Mesendoderm (in vitro differentiated cells): Measurements from ENCODE around the gene KRTAP10-10.

Experiments used
- DNase-seq: peaks from one replicate; pipeline ENCODE4 v3.0.0; 2013
- H2AK5ac ChIP-seq: 2 replicates; pipeline ENCODE4 v1.6.1; 2013; ENCODE audit warnings: low read length, inconsistent platforms
- H2BK120ac ChIP-seq: 2 replicates; pipeline ENCODE4 v1.6.1; 2013; ENCODE audit warnings: low read depth, mild to moderate bottlenecking, low read length, moderate library complexity, mixed read lengths
- H2BK15ac ChIP-seq: replicated peaks from 2 replicates; pipeline ENCODE4 v1.6.1; 2013; ENCODE audit warnings: low read depth, mild to moderate bottlenecking, moderate library complexity
- H2BK5ac ChIP-seq: 2 replicates; pipeline ENCODE4 v1.6.1; 2013; ENCODE audit warnings: low read length, inconsistent platforms
- H3K18ac ChIP-seq: 2 replicates; pipeline ENCODE4 v1.6.1; 2013; ENCODE audit warnings: mild to moderate bottlenecking, low read length, mixed read lengths
- H3K23ac ChIP-seq: one replicate; pipeline ENCODE4 v1.6.1; 2013; ENCODE audit warnings: low read length
- H3K27ac ChIP-seq: 2 replicates; pipeline ENCODE4 v1.5.1; 2013; ENCODE audit warnings: low read depth, mild to moderate bottlenecking, inconsistent platforms, low read length, moderate library complexity
- H3K27me3 ChIP-seq: 2 replicates; pipeline ENCODE4 v1.6.1; 2013; ENCODE audit warnings: low read length, control low read depth, mild to moderate bottlenecking, inconsistent platforms; ENCODE audit not compliant: insufficient read depth, poor library complexity
- H3K36me3 ChIP-seq: 2 replicates; pipeline ENCODE4 v1.6.1; 2013; ENCODE audit warnings: low read length, inconsistent platforms; ENCODE audit not compliant: control insufficient read depth, insufficient read depth
- H3K4ac ChIP-seq: one replicate; pipeline ENCODE4 v1.6.1; 2013; ENCODE audit warnings: low read depth, mild to moderate bottlenecking, low read length, moderate library complexity
- H3K4me1 ChIP-seq: 2 replicates; pipeline ENCODE4 v1.6.1; 2013; ENCODE audit warnings: low read depth, low read length, inconsistent platforms; ENCODE audit not compliant: control insufficient read depth
- H3K4me2 ChIP-seq: 2 replicates; pipeline ENCODE4 v1.6.1; 2013; ENCODE audit warnings: low read length
- H3K4me3 ChIP-seq: 2 replicates; pipeline ENCODE4 v1.5.1; 2013; ENCODE audit warnings: mild to moderate bottlenecking, low read length
- H3K56ac ChIP-seq: one replicate; pipeline ENCODE4 v1.6.1; 2013; ENCODE audit warnings: low read length
- H3K79me1 ChIP-seq: 2 replicates; pipeline ENCODE4 v1.6.1; 2013; ENCODE audit warnings: low read length, inconsistent platforms
- H3K79me2 ChIP-seq: 2 replicates; pipeline ENCODE4 v1.6.1; 2013; ENCODE audit warnings: mild to moderate bottlenecking, low read length; ENCODE audit not compliant: control insufficient read depth, insufficient read depth
- H3K9ac ChIP-seq: 2 replicates; pipeline ENCODE4 v1.6.1; 2013; ENCODE audit warnings: low read length, inconsistent platforms
- H4K5ac ChIP-seq: one replicate; pipeline ENCODE4 v1.6.1; 2013; ENCODE audit warnings: low read length
- H4K8ac ChIP-seq: one replicate; pipeline ENCODE4 v1.6.1; 2013; ENCODE audit warnings: low read depth, mild to moderate bottlenecking, control low read depth, low read length, moderate library complexity
- WGBS: extraction: QIAGEN DNeasy Blood & Tissue Kit; methylation state at CpG from one replicate; pipeline ENCODE4 v1.1.7; 2013; ENCODE audit warnings: low lambda C conversion rate, missing lambda C conversion rate; ENCODE audit not compliant: insufficient coverage; ENCODE audit errors: extremely low coverage; 5-methylcytosine and 5-hydroxymethylcytosine counted together

Gene KRTAP10-10

DNA sequence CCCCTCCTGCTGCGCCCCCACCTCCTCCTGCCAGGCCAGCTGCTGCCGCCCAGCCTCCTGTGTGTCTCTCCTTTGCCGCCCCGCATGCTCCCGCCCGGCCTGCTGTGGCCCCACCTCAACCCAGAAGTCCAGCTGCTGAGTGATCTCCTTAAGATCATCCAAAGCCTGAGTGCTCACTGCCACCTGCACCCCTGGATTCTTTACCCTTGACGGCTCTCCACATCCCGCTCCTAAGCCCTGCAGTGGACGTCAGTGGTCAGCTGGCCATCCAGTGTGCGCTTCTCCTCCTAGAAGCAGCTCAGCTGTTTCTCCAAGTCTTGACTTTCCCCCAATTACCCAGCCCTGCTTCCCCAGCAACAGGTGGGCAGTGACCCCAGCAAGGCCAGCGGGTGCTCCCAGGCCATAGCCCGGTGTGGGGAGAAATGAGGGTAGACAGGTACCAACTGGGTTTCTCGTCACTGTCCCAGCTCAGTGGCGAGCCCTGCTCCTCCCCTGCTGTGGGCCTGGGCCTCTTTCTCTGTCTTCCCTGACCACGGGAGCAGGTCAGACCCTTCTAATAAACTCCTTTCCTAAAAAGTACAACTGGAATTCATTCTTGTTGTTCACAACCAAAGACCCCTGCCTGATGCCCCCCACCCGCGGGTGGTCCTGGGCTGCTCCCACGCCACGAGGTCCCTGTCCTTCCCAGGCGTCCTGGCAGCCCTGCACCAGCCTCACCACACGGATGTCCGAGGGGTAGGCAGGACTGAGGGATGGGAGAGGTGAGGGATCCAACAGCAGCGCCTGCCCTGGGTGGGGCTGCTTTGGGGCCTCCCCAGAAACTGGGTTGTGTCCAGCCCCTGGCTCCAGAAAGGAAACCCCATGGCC is 35.3 kb upstream of the KRTAP10-10 start:
- Histone ChIP-seq H3K27me3 (no peaks in the 10 kb centered on the region), H3K9ac (no peak overlapping the region), H3K4me3 (no peak overlapping the region), H3K23ac (no peak overlapping the region), H4K8ac (no peak overlapping the region), H3K18ac (no peak overlapping the region), H3K4me2 (no peak overlapping the region), H2AK5ac (no peak overlapping the region), H3K56ac (no peak overlapping the region), H3K36me3 (no peaks in the 10 kb centered on the region), H3K27ac (no peak overlapping the region), H2BK15ac (no peak overlapping the region), H3K79me2 (no peaks in the 10 kb centered on the region), H2BK5ac (no peak overlapping the region), H2BK120ac (no peak overlapping the region), H3K4me1 (no peaks in the 10 kb centered on the region), H3K4ac (no peak overlapping the region), H4K5ac (no peak overlapping the region), H3K79me1 (no peaks in the 10 kb centered on the region)
- no peak for DNase-seq
- WGBS, result no CpG with 5 or more reads among the region's 23 CpGs

DNA sequence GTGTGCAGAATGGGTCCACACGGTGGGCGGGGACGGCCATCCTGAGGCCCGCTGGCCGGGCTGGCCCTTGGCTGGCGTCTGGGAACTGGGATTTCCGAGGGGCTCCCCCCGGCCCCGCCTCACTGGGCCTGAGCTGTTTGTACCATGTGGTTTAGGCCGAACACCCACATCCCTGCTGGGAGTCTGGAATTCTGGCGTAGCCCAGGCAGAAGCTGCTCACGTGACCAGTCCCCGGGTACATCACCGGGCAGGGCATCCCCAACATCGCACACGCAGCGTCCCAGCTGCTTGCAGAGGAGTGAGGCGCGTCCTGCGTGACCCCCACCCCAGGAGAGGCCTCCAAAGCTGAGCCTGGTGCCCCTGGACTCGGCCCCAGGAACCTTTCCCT is 34.7 kb upstream of the KRTAP10-10 start:
- no peak overlapping the region for H3K9ac ChIP-seq
- no CpG with 5 or more reads among the region's 21 CpGs for WGBS
- no peak overlapping the region for H2AK5ac ChIP-seq
- H2BK15ac ChIP-seq, result no peak overlapping the region
- H3K79me2 ChIP-seq, result no peaks in the 10 kb centered on the region
- H2BK120ac ChIP-seq, result no peak overlapping the region
- no peak overlapping the region for H2BK5ac ChIP-seq
- no peaks in the 10 kb centered on the region for H3K4me1 ChIP-seq
- no peak overlapping the region for H3K18ac ChIP-seq
- H4K5ac ChIP-seq, result no peak overlapping the region
- H3K4me2 ChIP-seq, result no peak overlapping the region
- no peak overlapping the region for H3K56ac ChIP-seq
- H3K27me3 ChIP-seq, result no peaks in the 10 kb centered on the region
- DNase-seq, result no peak
- no peaks in the 10 kb centered on the region for H3K79me1 ChIP-seq
- H4K8ac ChIP-seq, result no peak overlapping the region
- H3K23ac ChIP-seq, result no peak overlapping the region
- H3K4ac ChIP-seq, result no peak overlapping the region
- no peak overlapping the region for H3K27ac ChIP-seq
- H3K4me3 ChIP-seq, result no peak overlapping the region
- no peaks in the 10 kb centered on the region for H3K36me3 ChIP-seq

DNA sequence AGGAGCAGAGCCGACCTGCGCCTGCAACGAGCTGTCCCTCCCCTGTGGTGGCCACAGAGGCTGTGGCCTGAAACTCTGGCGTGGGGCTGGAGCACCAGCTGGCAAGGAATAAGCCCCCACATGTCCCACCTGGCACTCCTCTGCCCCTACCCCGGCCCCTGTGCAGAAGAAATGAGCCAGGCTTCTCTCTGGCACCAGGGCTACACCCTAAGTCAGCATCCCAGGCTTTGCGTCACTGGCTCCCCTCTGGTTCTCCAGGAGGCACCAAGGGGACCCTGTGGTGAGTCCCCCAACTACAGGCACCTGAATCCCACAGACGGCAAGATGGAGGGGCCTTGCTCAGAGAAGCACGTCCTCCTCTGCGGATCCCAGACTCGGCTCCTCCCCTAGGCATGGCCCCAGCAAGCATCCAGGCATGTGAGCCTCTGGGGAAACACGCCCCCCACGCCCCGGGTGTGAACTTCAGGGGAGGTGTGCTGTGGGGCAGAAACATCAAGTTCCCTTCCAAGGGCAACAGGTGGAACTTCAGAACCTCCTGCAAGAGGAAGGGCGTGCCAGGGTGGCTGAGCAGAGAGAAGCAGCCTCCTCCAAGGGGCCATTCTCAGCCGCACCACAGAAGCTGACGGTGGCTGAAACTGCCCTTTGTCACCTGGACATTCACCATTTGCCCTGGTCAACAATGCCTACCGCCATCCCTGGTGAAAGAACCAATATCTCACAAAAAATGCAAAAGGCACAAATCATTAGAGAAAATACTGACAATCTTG is 33.9 kb upstream of the KRTAP10-10 start:
- no peaks in the 10 kb centered on the region for H3K79me1 ChIP-seq
- no peak overlapping the region for H4K5ac ChIP-seq
- no CpG with 5 or more reads among the region's 17 CpGs for WGBS
- H3K36me3 ChIP-seq, result no peaks in the 10 kb centered on the region
- H2BK120ac ChIP-seq, result no peak overlapping the region
- DNase-seq, result no peak
- H4K8ac ChIP-seq, result no peak overlapping the region
- no peaks in the 10 kb centered on the region for H3K79me2 ChIP-seq
- H3K27me3 ChIP-seq, result no peaks in the 10 kb centered on the region
- H3K23ac ChIP-seq, result no peak overlapping the region
- H3K4ac ChIP-seq, result no peak overlapping the region
- no peak overlapping the region for H3K9ac ChIP-seq
- no peak overlapping the region for H3K56ac ChIP-seq
- H3K4me3 ChIP-seq, result no peak overlapping the region
- no peaks in the 10 kb centered on the region for H3K4me1 ChIP-seq
- H2BK5ac ChIP-seq, result no peak overlapping the region
- H2BK15ac ChIP-seq, result no peak overlapping the region
- H2AK5ac ChIP-seq, result no peak overlapping the region
- H3K4me2 ChIP-seq, result no peak overlapping the region
- H3K27ac ChIP-seq, result no peak overlapping the region
- no peak overlapping the region for H3K18ac ChIP-seq

DNA sequence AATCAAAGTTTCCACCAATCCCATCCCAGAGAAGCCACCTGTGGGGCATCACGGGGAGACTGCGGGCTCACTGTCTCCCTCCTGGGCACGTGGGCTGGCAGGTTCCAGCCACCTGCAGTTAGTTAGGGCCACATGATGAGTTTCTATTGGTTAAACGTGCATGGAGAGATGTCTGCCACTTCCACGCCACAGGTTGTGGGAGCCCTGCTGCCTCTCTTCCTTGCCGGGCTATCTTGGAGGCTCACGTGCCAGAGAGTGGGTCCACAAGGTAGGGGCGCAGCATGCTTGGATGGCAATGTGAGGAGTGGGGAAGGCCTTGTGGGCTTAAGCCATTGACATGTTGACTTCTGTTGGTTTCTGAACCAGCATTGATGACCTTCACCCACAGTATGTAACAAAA is 33.2 kb upstream of the KRTAP10-10 start:
- no peak overlapping the region for H4K8ac ChIP-seq
- no peak overlapping the region for H3K9ac ChIP-seq
- no CpG with 5 or more reads among the region's 8 CpGs for WGBS
- DNase-seq, result no peak
- H3K36me3 ChIP-seq, result no peaks in the 10 kb centered on the region
- no peaks in the 10 kb centered on the region for H3K27me3 ChIP-seq
- H2BK5ac ChIP-seq, result no peak overlapping the region
- no peak overlapping the region for H3K18ac ChIP-seq
- H3K4me1 ChIP-seq, result no peaks in the 10 kb centered on the region
- no peaks in the 10 kb centered on the region for H3K79me1 ChIP-seq
- H3K56ac ChIP-seq, result no peak overlapping the region
- no peak overlapping the region for H3K4me2 ChIP-seq
- no peak overlapping the region for H3K4me3 ChIP-seq
- no peak overlapping the region for H4K5ac ChIP-seq
- no peak overlapping the region for H3K27ac ChIP-seq
- no peak overlapping the region for H3K4ac ChIP-seq
- no peak overlapping the region for H2BK15ac ChIP-seq
- no peak overlapping the region for H3K23ac ChIP-seq
- no peaks in the 10 kb centered on the region for H3K79me2 ChIP-seq
- no peak overlapping the region for H2BK120ac ChIP-seq
- no peak overlapping the region for H2AK5ac ChIP-seq

DNA sequence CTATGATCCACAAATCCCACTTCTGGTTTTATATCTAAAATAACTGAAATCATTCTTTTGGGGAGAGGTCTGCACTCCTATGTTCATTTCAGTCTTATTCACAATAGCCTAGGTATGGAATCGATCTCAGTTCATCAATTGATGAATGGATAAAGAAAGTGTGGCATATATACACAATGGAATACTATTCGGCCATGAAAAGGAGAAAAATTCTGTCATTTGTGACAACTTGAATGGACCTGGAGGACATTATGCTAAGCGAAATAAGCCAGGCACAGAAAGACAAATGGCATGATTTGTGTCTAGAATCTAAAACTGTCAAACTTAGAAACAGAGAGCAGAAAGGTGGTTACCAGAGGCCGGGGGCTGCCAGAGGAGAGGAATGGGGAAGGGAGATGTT is 30.7 kb upstream of the KRTAP10-10 start:
- Histone ChIP-seq H3K27ac (no peak overlapping the region), H2BK120ac (no peak overlapping the region), H4K8ac (no peak overlapping the region), H3K56ac (no peak overlapping the region), H3K4me1 (no peaks in the 10 kb centered on the region), H3K36me3 (no peaks in the 10 kb centered on the region), H3K23ac (no peak overlapping the region), H3K18ac (no peak overlapping the region), H3K4me2 (no peak overlapping the region), H4K5ac (no peak overlapping the region), H3K79me2 (no peaks in the 10 kb centered on the region), H2BK5ac (no peak overlapping the region), H3K27me3 (no peaks in the 10 kb centered on the region), H2AK5ac (no peak overlapping the region), H3K4ac (no peak overlapping the region), H3K4me3 (no peak overlapping the region), H2BK15ac (no peak overlapping the region), H3K9ac (no peak overlapping the region), H3K79me1 (no peaks in the 10 kb centered on the region)
- no peak for DNase-seq
- WGBS, result no CpG with 5 or more reads among the region's 4 CpGs
